A673 (cell line): Measurements from ENCODE around the gene ATG10. TPM values are rescaled to one million over a fixed set of nuclear protein-coding genes. Genes with fewer than 3 reads are reported as not detected.
A peak's percentile ranks its signal among the peaks of the same experiment; 100 is the strongest.

Experiments
- BruUV-seq: library from RNA; stranded (reverse); fragments of 400-500 nt; replicated peaks from 2 replicates; lab custom pipeline; 2021; lab: Mats Ljungman, UMichigan
- CTCF ChIA-PET: fragments of 300-600 bp; sonication (Branson Sonifier 250); formaldehyde crosslinking; loops from one replicate; lab custom pipeline; 2022; ENCODE audit warnings: antibody characterized with exemption; lab: Charles Lee
- POLR2A ChIA-PET: fragments of 300-600 bp; sonication (Branson Sonifier 250); formaldehyde crosslinking; loops from one replicate; lab custom pipeline; 2022; ENCODE audit warnings: antibody characterized with exemption; ENCODE audit not compliant: low non-redundant PET; lab: Charles Lee
- DNase-seq: peaks from one replicate; pipeline ENCODE4 v3.0.0-alpha.2; 2015; ENCODE audit warnings: low spot score
- H3K27ac ChIP-seq: fragments of 200-600 bp; sonication (generic); 2 replicates; pipeline ENCODE4 v1.5.1; 2016; ENCODE audit warnings: mixed run types, low read depth, mild to moderate bottlenecking, mixed read lengths, antibody characterized with exemption, low read length; ENCODE audit not compliant: poor library complexity, severe bottlenecking
- H3K27me3 ChIP-seq: fragments of 200-600 bp; sonication (generic); replicated peaks from 2 replicates; pipeline ENCODE4 v1.6.1; 2017; ENCODE audit warnings: mixed run types, low read depth, mild to moderate bottlenecking, mixed read lengths, antibody characterized with exemption, low read length; ENCODE audit not compliant: insufficient read depth, poor library complexity
- H3K36me3 ChIP-seq: fragments of 200-600 bp; sonication (generic); 2 replicates; pipeline ENCODE4 v1.6.1; 2016; ENCODE audit warnings: mixed run types, mild to moderate bottlenecking, mixed read lengths, antibody characterized with exemption, low read length; ENCODE audit not compliant: insufficient read depth, poor library complexity, severe bottlenecking
- H3K4me1 ChIP-seq: fragments of 200-600 bp; sonication (generic); 2 replicates; pipeline ENCODE4 v1.6.1; 2017; ENCODE audit warnings: mixed run types, mild to moderate bottlenecking, mixed read lengths, antibody characterized with exemption, low read length; ENCODE audit not compliant: insufficient read depth, poor library complexity, severe bottlenecking
- H3K4me3 ChIP-seq: fragments of 200-600 bp; sonication (generic); 2 replicates; pipeline ENCODE4 v1.5.1; 2016; ENCODE audit warnings: low read depth, mixed run types, mild to moderate bottlenecking, mixed read lengths, low read length; ENCODE audit not compliant: poor library complexity, severe bottlenecking
- H3K9me3 ChIP-seq: fragments of 200-600 bp; sonication (generic); 2 replicates; pipeline ENCODE4 v1.6.1; 2016; ENCODE audit warnings: mixed run types, low read depth, mild to moderate bottlenecking, mixed read lengths, antibody characterized with exemption, low read length; ENCODE audit not compliant: poor library complexity, severe bottlenecking
- CTCF ChIP-seq: fragments of 300-800, 200-600 bp; sonication (generic); conservative IDR thresholded peaks from 2 replicates; pipeline ENCODE4 v1.5.1; 2017; ENCODE audit warnings: low read depth, mild to moderate bottlenecking, antibody characterized with exemption, low read length, moderate library complexity, mixed read lengths
- EZH2 ChIP-seq: fragments of 200-600 bp; sonication (generic); IDR thresholded peaks from 2 replicates; pipeline ENCODE4 v1.6.1; 2017; ENCODE audit warnings: borderline replicate concordance, low read depth, mild to moderate bottlenecking, mixed read lengths, antibody characterized with exemption, low read length; ENCODE audit not compliant: poor library complexity, severe bottlenecking
- intact Hi-C: fragments of 100-400 bp; cut with micrococcal nuclease; formaldehyde crosslinking; loops from one replicate; pipeline ENCODE4 v1.10.0; 2022; ENCODE audit not compliant: unreplicated experiment
- total RNA-seq: library from RNA; stranded (reverse); gene quantifications from 2 replicates; pipeline ENCODE4 v1.2.3, GENCODE V29; 2021

ATG10 gene
- total RNA-seq, 1 experiment from 2014 or later: 17.1 TPM

- CTCF ChIA-PET: no interaction called here
- Histone ChIP-seq H3K36me3 (no peaks in the 10 kb centered on the region), H3K4me1 (peaks cover 8% of the 10 kb centered on the region), H3K4me3 (no peak overlapping the region), H3K27ac (no peak overlapping the region), H3K27me3 (no peaks in the 10 kb centered on the region), H3K9me3 (no peaks in the 10 kb centered on the region)
- peak; percentile 19 for DNase-seq
- POLR2A ChIA-PET: no interaction called here
- no TSS peak for BruUV-seq
- TF ChIP-seq EZH2: no peak
- TF ChIP-seq CTCF: no peak
- intact Hi-C loops: no loop called here
These were observed 214.0 kb downstream of the ATG10 start for GRCh38 chr5:82185851-82186250.

DNA sequence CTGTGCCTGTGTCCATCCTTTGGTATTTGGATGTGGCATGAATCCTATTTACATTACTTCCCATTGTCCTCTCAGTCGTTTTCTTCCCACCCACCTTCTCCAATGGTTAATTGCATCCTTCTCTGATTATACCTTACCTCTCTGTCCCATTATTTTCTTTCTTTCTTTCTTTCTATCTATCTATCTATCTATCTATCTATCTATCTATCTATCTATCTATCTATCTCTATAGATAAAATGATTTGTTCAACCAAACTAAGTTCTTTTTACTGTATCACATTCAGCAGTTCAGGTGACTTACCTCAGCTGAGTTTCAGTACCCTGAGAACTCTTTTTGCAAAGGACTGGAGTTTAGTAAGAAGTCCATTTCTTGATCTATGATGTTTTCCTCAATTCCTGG is 225.7 kb downstream of the ATG10 start:
- intact Hi-C loops: no loop called here
- BruUV-seq: no TSS peak
- Histone ChIP-seq H3K4me3 (no peak overlapping the region), H3K9me3 (no peaks in the 10 kb centered on the region), H3K27ac (no peak overlapping the region), H3K27me3 (no peaks in the 10 kb centered on the region), H3K36me3 (no peaks in the 10 kb centered on the region), H3K4me1 (no peaks in the 10 kb centered on the region)
- no peak for DNase-seq
- CTCF ChIA-PET: no interaction called here
- TF ChIP-seq CTCF (no peak), EZH2 (no peak)
- POLR2A ChIA-PET: no interaction called here

DNA sequence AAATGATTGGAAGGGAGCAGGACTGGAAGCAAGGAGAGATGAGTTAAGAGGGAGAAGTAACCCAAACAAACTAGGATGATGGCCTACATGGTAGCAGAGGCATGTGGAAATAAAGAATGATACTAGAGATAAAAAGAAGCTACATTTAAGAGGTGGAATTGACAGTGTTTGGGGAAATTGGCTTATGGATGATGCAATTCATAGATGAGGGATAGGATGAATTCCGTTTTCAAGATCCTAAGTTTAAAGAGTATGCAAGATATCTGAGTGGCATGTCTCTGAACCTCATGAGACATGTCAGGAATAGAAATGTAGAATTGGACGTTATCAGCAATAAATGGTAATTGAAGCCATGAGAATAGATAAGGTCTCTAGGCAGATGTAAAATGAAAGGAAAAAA is 232.7 kb downstream of the ATG10 start:
- CTCF ChIA-PET: no interaction called here
- no peak for TF ChIP-seq EZH2
- no peak for TF ChIP-seq CTCF
- H3K4me3 ChIP-seq: no peak overlapping the region

More for the DNA sequence above, 232.7 kb downstream of the ATG10 start:
- POLR2A ChIA-PET: no interaction called here
- no peaks in the 10 kb centered on the region for H3K4me1 ChIP-seq
- intact Hi-C loops: no loop called here
- no peaks in the 10 kb centered on the region for H3K9me3 ChIP-seq
- no peaks in the 10 kb centered on the region for H3K36me3 ChIP-seq
- no peak for DNase-seq
- no TSS peak for BruUV-seq
- H3K27me3 ChIP-seq: no peaks in the 10 kb centered on the region
- H3K27ac ChIP-seq: no peak overlapping the region
